Rectal smooth muscle tissue (tissue), 1 donor: ENCODE data around the gene ZNF768.

Source experiments
- H3K27ac ChIP-seq: one replicate; pipeline ENCODE4 v1.7.0; 2013; ENCODE audit warnings: low read depth, low read length, inconsistent platforms
- H3K27me3 ChIP-seq: one replicate; pipeline ENCODE4 v1.7.0; 2013; ENCODE audit warnings: low read length; ENCODE audit not compliant: control insufficient read depth, insufficient read depth
- H3K36me3 ChIP-seq: one replicate; pipeline ENCODE4 v1.7.0; 2013; ENCODE audit warnings: low read length; ENCODE audit not compliant: control insufficient read depth, insufficient read depth
- H3K4me1 ChIP-seq: one replicate; pipeline ENCODE4 v1.7.0; 2013; ENCODE audit warnings: low read length; ENCODE audit not compliant: control insufficient read depth, insufficient read depth
- H3K4me3 ChIP-seq: one replicate; pipeline ENCODE4 v1.7.0; 2013; ENCODE audit warnings: low read length
- H3K9ac ChIP-seq: one replicate; pipeline ENCODE4 v1.7.0; 2013; ENCODE audit warnings: low read length

Gene ZNF768

GRCh38 chr16:30526137-30526822 lies at the start of gene ZNF768:
Gene ZNF768, minus strand, starts transcription at chr16:30526566. Its CDS starts 153 bp downstream, at chr16:30526413.
- H3K27me3 ChIP-seq = no peaks in the 10 kb centered on the region
- H3K9ac ChIP-seq = peak within 1 kb of the TSS; percentile 84
- H3K4me3 ChIP-seq = peak within 1 kb of the TSS; percentile 93
- peaks cover 10% of the 10 kb centered on the region for H3K4me1 ChIP-seq
- peak within 1 kb of the TSS; percentile 99 for H3K27ac ChIP-seq
- peaks cover 4% of the 10 kb centered on the region for H3K36me3 ChIP-seq

- peaks cover 2% of the 10 kb centered on the region for H3K36me3 ChIP-seq
- no peak overlapping the region for H3K27ac ChIP-seq
- H3K9ac ChIP-seq = no peak overlapping the region
- H3K27me3 ChIP-seq = no peaks in the 10 kb centered on the region
- peaks cover 5% of the 10 kb centered on the region for H3K4me1 ChIP-seq
- no peak overlapping the region for H3K4me3 ChIP-seq
Measured at GRCh38 chr16:30574678-30575077, 48.3 kb upstream of the ZNF768 start.

GRCh38 chr16:30571445-30572322 lies 45.3 kb upstream of the ZNF768 start, which contains the start of gene ZNF688:
Gene ZNF688, minus strand, starts transcription at chr16:30571714. Its CDS starts 85 bp downstream, at chr16:30571629.
- no peaks in the 10 kb centered on the region for H3K36me3 ChIP-seq
- H3K4me3 ChIP-seq = peak within 1 kb of the TSS; percentile 88
- peak within 1 kb of the TSS; percentile 90 for H3K27ac ChIP-seq
- H3K27me3 ChIP-seq = no peaks in the 10 kb centered on the region
- H3K4me1 ChIP-seq = peaks cover 5% of the 10 kb centered on the region
- peak within 1 kb of the TSS; percentile 84 for H3K9ac ChIP-seq

GRCh38 chr16:30570636-30571444 lies 44.5 kb upstream of the ZNF768 start:
- peak overlapping the region; percentile 88 for H3K4me3 ChIP-seq
- no peaks in the 10 kb centered on the region for H3K27me3 ChIP-seq
- H3K4me1 ChIP-seq = peaks cover 5% of the 10 kb centered on the region
- peak overlapping the region; percentile 90 for H3K27ac ChIP-seq
- peak overlapping the region; percentile 84 for H3K9ac ChIP-seq
- no peaks in the 10 kb centered on the region for H3K36me3 ChIP-seq

GRCh38 chr16:30569746-30570635 lies 43.6 kb upstream of the ZNF768 start:
- H3K27ac ChIP-seq = no peak overlapping the region
- peaks cover 5% of the 10 kb centered on the region for H3K4me1 ChIP-seq
- H3K27me3 ChIP-seq = no peaks in the 10 kb centered on the region
- H3K36me3 ChIP-seq = no peaks in the 10 kb centered on the region
- H3K4me3 ChIP-seq = no peak overlapping the region
- H3K9ac ChIP-seq = no peak overlapping the region

GRCh38 chr16:30569281-30569680 lies 42.9 kb upstream of the ZNF768 start:
- H3K27ac ChIP-seq = peak overlapping the region; percentile 17
- no peak overlapping the region for H3K9ac ChIP-seq
- no peaks in the 10 kb centered on the region for H3K36me3 ChIP-seq
- H3K27me3 ChIP-seq = no peaks in the 10 kb centered on the region
- no peak overlapping the region for H3K4me3 ChIP-seq
- H3K4me1 ChIP-seq = peaks cover 5% of the 10 kb centered on the region

GRCh38 chr16:30567991-30568638 lies 41.7 kb upstream of the ZNF768 start:
- Histone ChIP-seq H3K36me3 (no peaks in the 10 kb centered on the region), H3K4me1 (peaks cover 5% of the 10 kb centered on the region), H3K4me3 (no peak overlapping the region), H3K9ac (no peak overlapping the region), H3K27ac (no peak overlapping the region), H3K27me3 (no peaks in the 10 kb centered on the region)

- Histone ChIP-seq H3K36me3 (no peaks in the 10 kb centered on the region), H3K4me1 (peaks cover 4% of the 10 kb centered on the region), H3K27ac (no peak overlapping the region), H3K9ac (no peak overlapping the region), H3K27me3 (no peaks in the 10 kb centered on the region), H3K4me3 (no peak overlapping the region)
Measured at GRCh38 chr16:30567160-30567990, 41.0 kb upstream of the ZNF768 start.

GRCh38 chr16:30566531-30566930 lies 40.2 kb upstream of the ZNF768 start:
- no peaks in the 10 kb centered on the region for H3K27me3 ChIP-seq
- H3K4me3 ChIP-seq = no peak overlapping the region
- no peaks in the 10 kb centered on the region for H3K4me1 ChIP-seq
- H3K27ac ChIP-seq = no peak overlapping the region
- no peaks in the 10 kb centered on the region for H3K36me3 ChIP-seq
- no peak overlapping the region for H3K9ac ChIP-seq

GRCh38 chr16:30565984-30566383 lies 39.6 kb upstream of the ZNF768 start:
- Histone ChIP-seq H3K27ac (no peak overlapping the region), H3K4me3 (no peak overlapping the region), H3K9ac (no peak overlapping the region), H3K4me1 (no peaks in the 10 kb centered on the region), H3K27me3 (no peaks in the 10 kb centered on the region), H3K36me3 (no peaks in the 10 kb centered on the region)
